ENCODE measurements around the gene MVD. TPM values are rescaled to one million over a fixed set of nuclear protein-coding genes. Genes with fewer than 3 reads are reported as not detected.

The MVD gene
- total and polyA plus RNA-seq, 2 of the 13 experiments (the other 11 are each of a cell fraction or from before 2014, with no cell fraction given), result 28.1 to 187 TPM

- TF ChIP-seq ELF4 (CRISPR knock-in tag; IDR thresholded peaks at IDR 0.05; ENCODE audit: borderline replicate concordance) (no peak), ATF5 (CRISPR knock-in tag; IDR thresholded peaks at IDR 0.05; ENCODE audit: low read depth) (peak; percentile 71; the same call in 1 of the 2 replicates), GZF1 (CRISPR knock-in tag; IDR thresholded peaks at IDR 0.05) (no peak), ZHX2 (IDR thresholded peaks at IDR 0.05; ENCODE audit: low read depth) (peak; percentile 99), ZHX2 (CRISPR knock-in tag; IDR thresholded peaks at IDR 0.05; ENCODE audit: borderline replicate concordance) (0 out of 2 replicates have a peak, but pooled peaks have one; percentile 89), CEBPG (CRISPR knock-in tag; IDR thresholded peaks at IDR 0.05) (peak; percentile 41; the same call in 1 of the 2 replicates), HNRNPL (IDR thresholded peaks at IDR 0.05; ENCODE audit: low read depth, low read length) (no peak), IRF1 (CRISPR knock-in tag; IDR thresholded peaks at IDR 0.05; ENCODE audit: low read depth) (no peak), MYNN (CRISPR knock-in tag; IDR thresholded peaks at IDR 0.05; ENCODE audit: low read depth) (no peak), ZBTB14 (CRISPR knock-in tag; IDR thresholded peaks at IDR 0.05) (peak; percentile 35; the same call in 1 of the 2 replicates), POGZ (CRISPR knock-in tag; IDR thresholded peaks at IDR 0.05) (peak; percentile 71), SYNCRIP (IDR thresholded peaks at IDR 0.05; ENCODE audit: insufficient read depth, low read depth, low read length) (no peak), EED (CRISPR knock-in tag; IDR thresholded peaks at IDR 0.05) (no peak), GLI4 (CRISPR knock-in tag; IDR thresholded peaks at IDR 0.05; ENCODE audit: borderline replicate concordance) (no peak), ZNF414 (CRISPR knock-in tag; IDR thresholded peaks at IDR 0.05) (no peak), ESRRA (CRISPR knock-in tag; IDR thresholded peaks at IDR 0.05; ENCODE audit: low read depth) (peak; percentile 63), NR2F2 (IDR thresholded peaks at IDR 0.05; ENCODE audit: borderline replicate concordance, low read depth) (no peak), RFXANK (CRISPR knock-in tag; IDR thresholded peaks at IDR 0.05) (peak; percentile 68; the same call in 1 of the 2 replicates)
These were observed 43.5 kb upstream of the MVD start, which contains the start of the genes CTU2 and RNF166 (continued) for GRCh38 chr16:88706229-88706964.

Data from HepG2 (cell line).